Upper lobe of left lung (tissue), 4 donors: ENCODE results near the gene ANAPC2.

Experiments
- CTCF ChIP-seq, 6 experiments: fragments of 450-650 bp in 4 of 6; fragments of 200-600 bp in 2 of 6; sonication (generic) in 2 of 6; IDR thresholded peaks; one replicate each; pipeline ENCODE4 v1.5.1; 2016 to 2019; ENCODE audit warnings: antibody characterized with exemption in 6 of 6
- POLR2A ChIP-seq, 4 donors: fragments of 450-650 bp; IDR thresholded peaks; one replicate each; pipeline ENCODE4 v1.5.1; 2016 to 2017; ENCODE audit warnings: antibody characterized with exemption in 4 of 4, mild to moderate bottlenecking in 2 of 4

DNA sequence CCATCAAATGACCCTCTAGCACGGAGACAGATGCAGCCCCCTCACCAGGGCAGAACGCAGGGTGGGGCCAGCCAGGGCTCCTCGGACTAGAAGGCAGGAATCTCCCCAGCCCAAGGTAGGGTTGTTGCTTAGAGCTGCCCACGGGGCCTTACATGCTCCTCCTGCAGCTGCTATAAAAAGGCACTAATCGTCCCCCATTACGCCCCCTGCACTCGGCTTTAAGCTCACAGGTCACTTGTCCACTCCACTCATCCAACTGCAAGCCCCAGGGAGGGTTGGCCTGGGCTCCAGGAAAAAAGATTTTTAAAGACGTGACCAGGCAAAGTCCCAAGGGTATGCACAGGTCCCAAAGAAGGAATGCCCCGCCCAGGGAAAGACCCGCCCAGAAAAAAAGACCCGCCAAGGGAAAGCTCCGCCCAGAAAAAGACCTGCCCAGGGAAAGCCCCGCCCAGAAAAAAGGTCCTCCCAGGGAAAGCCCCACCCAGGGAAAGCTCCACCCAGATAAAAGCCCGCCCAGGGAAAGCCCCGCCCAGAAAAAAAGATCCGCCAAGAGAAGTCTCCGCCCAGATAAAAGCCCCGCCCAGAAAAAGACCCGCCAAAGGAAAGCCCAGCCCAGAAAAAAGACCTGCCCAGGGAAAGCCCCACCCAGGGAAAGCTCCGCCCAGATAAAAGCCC, 38.3 kb downstream of the ANAPC2 start:
- TF ChIP-seq CTCF (IDR thresholded peaks at IDR 0.05) (no peak), POLR2A (IDR thresholded peaks at IDR 0.05) (no peak)
